Glomerular endothelial cell (primary cell): ENCODE results near the gene DENR. TPM values are rescaled to one million over a fixed set of nuclear protein-coding genes. Genes with fewer than 3 reads are reported as not detected.

Experiments used
- DNase-seq: peaks from one replicate; pipeline ENCODE4 v3.0.0-alpha.2; 2011; ENCODE audit warnings: low read depth, low spot score; ENCODE audit errors: extremely low read depth
- total RNA-seq: library from RNA; depleted of rRNA; stranded (reverse); fragments of >200 nt; gene quantifications from 2 replicates; pipeline ENCODE4 v1.2.3, GENCODE V29; 2015

Gene DENR
- total RNA-seq, 1 donor from 2014 or later = 33.4 TPM

DNA sequence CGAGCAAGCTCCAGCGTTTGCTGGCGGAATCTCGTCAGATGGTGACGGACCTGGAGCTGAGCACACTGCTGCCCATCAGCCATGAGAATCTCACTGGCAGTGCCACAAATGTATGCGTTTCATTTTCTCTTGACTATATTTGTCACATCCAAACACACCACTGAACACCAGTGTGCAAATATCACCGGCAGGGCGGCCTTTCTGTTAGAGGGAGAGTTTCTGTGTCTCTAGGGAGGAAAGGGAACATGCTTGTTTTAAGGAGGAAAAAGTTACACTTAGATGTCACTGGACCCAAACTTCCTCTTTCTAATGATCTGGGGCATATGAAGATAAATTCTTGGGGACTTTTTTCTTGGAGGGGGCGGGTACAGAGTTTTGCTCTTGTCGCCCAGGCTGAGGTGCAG is 60.7 kb downstream of the DENR start:
- DNase-seq = no peak

DNA sequence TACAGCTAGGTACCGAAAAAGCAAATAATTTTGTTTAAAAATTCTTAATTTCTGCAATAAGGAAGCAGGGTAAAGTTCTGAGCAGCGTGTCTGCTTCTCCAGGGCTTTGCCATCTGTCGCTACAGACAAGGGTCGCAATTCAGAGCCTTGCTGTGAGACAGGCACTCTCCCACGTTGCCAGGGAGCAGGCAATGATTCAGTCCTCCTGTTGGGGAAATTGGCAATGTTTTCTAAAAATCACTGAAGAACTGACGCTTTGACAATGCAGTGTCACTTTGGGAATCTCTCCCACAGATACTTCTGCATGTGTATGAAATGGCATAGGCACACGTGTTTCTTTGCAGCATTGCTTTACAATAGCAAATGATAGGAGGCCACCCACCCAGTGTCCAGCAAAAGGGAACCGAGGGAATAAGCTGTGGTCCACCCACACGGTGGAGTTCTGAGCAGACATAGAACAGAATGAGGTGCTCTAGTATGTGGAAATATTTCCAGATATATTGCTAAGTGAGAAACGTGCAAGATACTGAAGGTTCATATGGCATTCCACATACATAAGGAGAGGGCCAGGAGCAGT is 66.7 kb downstream of the DENR start:
- DNase-seq = no peak

DNA sequence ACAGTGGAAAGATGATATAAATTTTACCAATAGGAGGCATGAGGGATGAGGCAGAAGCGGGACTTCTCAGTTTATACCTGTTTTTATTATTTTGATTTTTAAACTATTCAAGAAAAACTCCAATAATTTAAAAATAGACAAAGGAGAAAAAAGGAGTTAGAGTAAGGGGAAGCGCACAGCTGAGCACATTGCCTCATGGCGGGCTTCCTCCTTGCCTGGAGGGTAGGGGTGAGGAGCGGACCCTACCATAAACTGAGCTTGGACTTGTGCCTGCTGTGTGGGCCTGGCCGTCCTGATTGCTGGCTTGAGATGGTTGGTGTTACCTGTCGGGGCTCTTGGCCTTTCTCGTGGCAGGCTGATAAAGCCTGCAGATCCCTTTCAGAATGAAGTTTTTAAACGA is 67.5 kb downstream of the DENR start:
- DNase-seq = no peak

Other genes with a start within 250 kb of the DENR start
- 31.4 and 42.0 TPM in 2 replicates for gene RSRC2, start 225.9 kb upstream of the DENR start, total RNA-seq
- 10.9 and 20.4 TPM in 2 replicates for gene KNTC1, start 225.6 kb upstream of the DENR start, total RNA-seq
- not detected in 2 replicates for gene HCAR2, start 49.5 kb upstream of the DENR start, total RNA-seq
- gene HCAR3, start 36.0 kb upstream of the DENR start, total RNA-seq = not detected in 2 replicates
- 0.15 and 0.18 TPM in 2 replicates for gene HCAR1, start 22.0 kb upstream of the DENR start, total RNA-seq
- 0.15 and 0.23 TPM in 2 replicates for gene CCDC62, start 21.7 kb downstream of the DENR start, total RNA-seq
- 85.1 and 143 TPM in 2 replicates for gene HIP1R, start 82.6 kb downstream of the DENR start, total RNA-seq
- 49.3 and 66.9 TPM in 2 replicates for gene VPS37B, start 143.3 kb downstream of the DENR start, total RNA-seq
- 6.2 and 14.3 TPM in 2 replicates for gene ABCB9, start 213.6 kb downstream of the DENR start, total RNA-seq
- 8.8 and 10.6 TPM in 2 replicates for gene OGFOD2, start 222.4 kb downstream of the DENR start, total RNA-seq
- 189 and 247 TPM in 2 replicates for gene ARL6IP4, start 227.9 kb downstream of the DENR start, total RNA-seq